K562 (cell line): ENCODE results near the gene PCARE. TPM values are rescaled to one million over a fixed set of nuclear protein-coding genes. Genes with fewer than 3 reads are reported as not detected.

Source experiments
- ATAC-seq: fragments of 200-7000 bp; cut with Tn5 transposase; 3 replicates; pipeline ENCODE4 v1.9.1; 2020; ENCODE audit warnings: moderate library complexity
- BruUV-seq: library from RNA; stranded (reverse); fragments of 400-500 nt; replicated peaks from 2 replicates; lab custom pipeline; 2021; lab: Mats Ljungman, UMichigan
- CTCF ChIA-PET: fragments of 300-600 bp; formaldehyde crosslinking; extraction: SDS; loops from one replicate; lab custom pipeline; 2021; ENCODE audit warnings: low intra/inter-chr PET ratio; lab: Yijun Ruan, JAX
- POLR2A ChIA-PET: fragments of 300-600, 350-650 bp; sonication (Branson Sonifier 250); formaldehyde crosslinking; extraction: SDS; loops from one replicate; lab custom pipeline; 2021; ENCODE audit warnings: antibody characterized with exemption, inconsistent platforms; lab: Yijun Ruan, JAX
- DNase-seq, 4 experiments: peaks; one replicate each; pipeline versions ENCODE4 v3.0.0 to v3.0.0-alpha.2; 2011 to 2018; ENCODE audit warnings: low spot score in 3 of 4, mixed read lengths in 3 of 4; ENCODE audit errors: extremely low read depth in 1 of 4
- FAIRE-seq: peaks from 2 replicates; lab custom pipeline; 2011; peaks lifted over from hg19 to GRCh38; lab: Jason Lieb, UNC
- H2AFZ ChIP-seq: 2 replicates; pipeline ENCODE4 v1.6.0; 2011; ENCODE audit warnings: low read depth, low read length, control low read depth, inconsistent platforms
- H3K27ac ChIP-seq: fragments of 200-600 bp; 3 replicates; pipeline ENCODE4 v1.8.0; 2011; ENCODE audit warnings: low read depth, mild to moderate bottlenecking, control low read depth, inconsistent platforms, low read length, moderate library complexity, mixed read lengths; ENCODE audit errors: extremely low read depth
- H3K27me3 ChIP-seq, 2 experiments: fragments of 300-600 bp in 1 of 2; 2 replicates in 1 of 2; 3 replicates in 1 of 2; pipeline versions ENCODE4 v1.6.0 to v1.8.0; 2011; ENCODE audit warnings: inconsistent platforms in 2 of 2, low read length in 2 of 2, mild to moderate bottlenecking in 1 of 2, mixed read lengths in 1 of 2, moderate library complexity in 1 of 2; ENCODE audit not compliant: control insufficient read depth in 2 of 2, insufficient read depth in 2 of 2
- H3K36me3 ChIP-seq: fragments of 300-600 bp; 3 replicates; pipeline ENCODE4 v1.8.0; 2011; ENCODE audit warnings: mild to moderate bottlenecking, low read length, inconsistent platforms; ENCODE audit not compliant: control insufficient read depth, insufficient read depth
- H3K4me1 ChIP-seq, 2 experiments: fragments of 200-600 bp in 1 of 2; replicated peaks in 1 of 2; 2 replicates in 1 of 2; 3 replicates in 1 of 2; pipeline versions ENCODE4 v1.5.1 to v1.8.0; 2011; ENCODE audit warnings: inconsistent platforms in 2 of 2, low read length in 2 of 2, mild to moderate bottlenecking in 1 of 2, mixed read lengths in 1 of 2, moderate library complexity in 1 of 2; ENCODE audit not compliant: control insufficient read depth in 2 of 2, insufficient read depth in 2 of 2
- H3K4me2 ChIP-seq: 2 replicates; pipeline ENCODE4 v1.6.1; 2011; ENCODE audit warnings: low read length, control low read depth, inconsistent platforms, mixed read lengths; ENCODE audit not compliant: insufficient read depth
- H3K4me3 ChIP-seq: fragments of 200-600 bp; sonication (generic), shearing (Covaris generic); 2 replicates; pipeline ENCODE4 v1.5.1; 2016; ENCODE audit warnings: control low read depth, inconsistent platforms
- H3K79me2 ChIP-seq: fragments of 200-600 bp; 3 replicates; pipeline ENCODE4 v1.8.0; 2011; ENCODE audit warnings: low read length, inconsistent platforms; ENCODE audit not compliant: control insufficient read depth, insufficient read depth
- H3K9ac ChIP-seq, 2 experiments: 2 replicates each; pipeline versions ENCODE4 v1.6.0 to v1.6.1; 2011; ENCODE audit warnings: low read depth in 2 of 2, low read length in 2 of 2, control low read depth in 1 of 2, inconsistent platforms in 1 of 2, mild to moderate bottlenecking in 1 of 2, mixed read lengths in 1 of 2; ENCODE audit not compliant: insufficient read depth in 1 of 2
- H3K9me1 ChIP-seq: one replicate; pipeline ENCODE4 v1.6.0; 2011; ENCODE audit warnings: inconsistent platforms, mild to moderate bottlenecking, low read length, moderate library complexity; ENCODE audit not compliant: control insufficient read depth, insufficient read depth
- H3K9me3 ChIP-seq: replicated peaks from 2 replicates; pipeline ENCODE4 v1.5.1; 2011; ENCODE audit warnings: low read depth, low read length, inconsistent platforms; ENCODE audit not compliant: control insufficient read depth, insufficient read depth
- H4K20me1 ChIP-seq: replicated peaks from 2 replicates; pipeline ENCODE4 v1.6.1; 2011; ENCODE audit warnings: low read length, inconsistent platforms, mixed read lengths; ENCODE audit not compliant: control insufficient read depth, insufficient read depth
- HNRNPLL ChIP-seq: fragments of 200-400 bp; formaldehyde crosslinking; IDR thresholded peaks from 2 replicates; pipeline ENCODE4 v1.6.1; 2017; ENCODE audit warnings: low read length, low read depth, mild to moderate bottlenecking; ENCODE audit not compliant: poor library complexity, severe bottlenecking
- MED1 ChIP-seq: sonication (generic); formaldehyde crosslinking; IDR thresholded peaks from 2 replicates; pipeline ENCODE4 v1.8.1; 2023; ENCODE audit warnings: missing genetic modification reagents, borderline replicate concordance
- PCBP1 ChIP-seq: fragments of 200-400 bp; formaldehyde crosslinking; IDR thresholded peaks from 2 replicates; pipeline ENCODE4 v1.6.1; 2018; ENCODE audit warnings: mild to moderate bottlenecking, low read depth, low read length; ENCODE audit not compliant: poor library complexity, severe bottlenecking
- POLR2B ChIP-seq: fragments of 450-650 bp; IDR thresholded peaks from 2 replicates; pipeline ENCODE4 v1.6.1; 2018; ENCODE audit warnings: low read depth; ENCODE audit not compliant: partially characterized antibody
- RBBP5 ChIP-seq: fragments of 200-600 bp; sonication (generic); IDR thresholded peaks from 2 replicates; pipeline ENCODE4 v1.6.1; 2012; ENCODE audit warnings: borderline replicate concordance, mild to moderate bottlenecking, low read length, control low read depth, inconsistent platforms; ENCODE audit not compliant: insufficient read depth, poor library complexity, severe bottlenecking
- RREB1 ChIP-seq: fragments of 250-450 bp; sonication (Bioruptor Pico); IDR thresholded peaks from 2 replicates; pipeline ENCODE4 v1.4.0; 2020
- SFPQ ChIP-seq: fragments of 200-400 bp; formaldehyde crosslinking; IDR thresholded peaks from 2 replicates; pipeline ENCODE4 v1.6.1; 2017; ENCODE audit warnings: mild to moderate bottlenecking, low read depth, low read length, moderate library complexity
- SNIP1 ChIP-seq: fragments of 450-650 bp; IDR thresholded peaks from 2 replicates; pipeline ENCODE4 v1.7.1; 2017; ENCODE audit warnings: low read depth, mild to moderate bottlenecking
- TFAM ChIP-seq: fragments of 250-450 bp; sonication (Bioruptor Pico); conservative IDR thresholded peaks from 2 replicates; pipeline ENCODE4 v1.5.0; 2021; ENCODE audit warnings: mild to moderate bottlenecking, moderate library complexity
- ZNF431 ChIP-seq: sonication (generic); formaldehyde crosslinking; IDR thresholded peaks from 2 replicates; pipeline ENCODE4 v1.8.0; 2022; ENCODE audit warnings: mild to moderate bottlenecking, missing genetic modification reagents
- ZNF445 ChIP-seq: fragments of 250-450 bp; sonication (Bioruptor Pico); IDR thresholded peaks from 2 replicates; pipeline ENCODE4 v1.4.0; 2020; ENCODE audit warnings: low read depth, mild to moderate bottlenecking, moderate library complexity
- whole genome bisulfite sequencing: fragments of 100-300 bp; shearing (Covaris generic); methylation state at CpG from one replicate; pipeline ENCODE4 v1.1.6; 2016; ENCODE audit warnings: low coverage, mixed read lengths; ENCODE audit not compliant: insufficient coverage; ENCODE audit errors: missing lambda C conversion rate; 5-methylcytosine and 5-hydroxymethylcytosine counted together
- in situ Hi-C: fragments of 300-500 bp; cut with MboI; formaldehyde crosslinking; loops from 4 replicates; pipeline ENCODE4 v1.15.0; 2018; ENCODE audit warnings: inconsistent platforms, mixed read lengths
- intact Hi-C: fragments of 100-400 bp; cut with micrococcal nuclease; formaldehyde crosslinking; loops from 2 replicates; pipeline ENCODE4 v1.14.2; 2022
- polyA plus RNA-seq, 8 experiments: library from polyadenylated mRNA; depleted of rRNA in 4 of 8; stranded (reverse) in 5 of 8; unstranded in 3 of 8; fragments of >200 nt; fragmentation: Nextera tagmentation in 2 of 8; fragmentation: Illumina TruSeq in 1 of 8; extraction: Ambion mirVana in 2 of 8; extraction: Trizol in 1 of 8; gene quantifications; 2 replicates each; pipeline versions ENCODE4 v1.2.1 to v1.2.3, GENCODE V29; 2011 to 2014; ENCODE audit warnings: inconsistent platforms in 1 of 8, missing spikeins in 1 of 8
- total RNA-seq, 7 experiments: library from RNA; depleted of rRNA in 6 of 7; stranded (reverse); fragments of >200 nt in 6 of 7; fragmentation: Illumina TruSeq in 2 of 7; extraction: Trizol in 2 of 7; gene quantifications; 2 replicates each; pipeline versions ENCODE4 v1.2.1 to v1.2.3, GENCODE V29; 2011 to 2021; ENCODE audit warnings: low replicate concordance in 1 of 7

Gene PCARE
- total and polyA plus RNA-seq, 9 of the 15 experiments (the other 6 are each of a cell fraction or from before 2014, with no cell fraction given): not detected

- Histone ChIP-seq H3K4me1 (peaks cover 0 to 3% of the 10 kb centered on the region in 2 experiments; a peak in 1 of 5 replicates), H3K4me3 (no peak overlapping the region), H3K27ac (no peak overlapping the region), H3K4me2 (no peak overlapping the region), H3K9me1 (peaks cover 3% of the 10 kb centered on the region), H3K36me3 (no peaks in the 10 kb centered on the region), H2AFZ (no peak overlapping the region), H3K9me3 (no peaks in the 10 kb centered on the region), H4K20me1 (no peaks in the 10 kb centered on the region; the same call in 1 of the 2 replicates), H3K27me3 (peaks cover 16 to 50% of the 10 kb centered on the region in 2 experiments; a peak in 4 of 5 replicates), H3K79me2 (no peaks in the 10 kb centered on the region), H3K9ac (no peak overlapping the region)
- no peak for FAIRE-seq
- CTCF ChIA-PET: no interaction called here
- BruUV-seq: no TSS peak
- no peak for ATAC-seq
- in situ Hi-C loops: no loop called here
- POLR2A ChIA-PET: interaction anchor here (1.0 kb wide), 1 partner anchor 153 kb away, joined by 3 read pairs; no protein-coding TSS in a partner anchor
- intact Hi-C loops: no loop called here
- WGBS: 0% methylated on average over 5 of the region's 5 CpGs
- DNase-seq: no peak
- TF ChIP-seq SNIP1 (no peak), HNRNPLL (no peak), RBBP5 (no peak), POLR2B (no peak), TFAM (CRISPR knock-in tag) (no peak), ZNF445 (CRISPR knock-in tag) (no peak), ZNF431 (CRISPR knock-in tag) (no peak), SFPQ (no peak), RREB1 (CRISPR knock-in tag) (no peak), PCBP1 (no peak), MED1 (no peak)
These were observed 17.9 kb downstream of the PCARE start for GRCh38 chr2:29056452-29056851.
